GM12878 (cell line): ENCODE data around the gene EBI3. TPM values are rescaled to one million over a fixed set of nuclear protein-coding genes. Genes with fewer than 3 reads are reported as not detected.

Experiments used
- ATAC-seq: fragments of 200-7000 bp; cut with Tn5 transposase; 3 replicates; pipeline ENCODE4 v1.9.1; 2020; ENCODE audit warnings: mild to moderate bottlenecking, moderate library complexity
- BruUV-seq: library from RNA; stranded (reverse); fragments of 400-500 nt; replicated peaks from 2 replicates; lab custom pipeline; 2021; lab: Mats Ljungman, UMichigan
- CTCF ChIA-PET: fragments of 300-600 bp; sonication (Branson Sonifier 250); formaldehyde crosslinking; extraction: SDS; loops from one replicate; lab custom pipeline; 2021; ENCODE audit warnings: inconsistent platforms; lab: Yijun Ruan, JAX
- POLR2A ChIA-PET: fragments of 350-600 bp; formaldehyde crosslinking; extraction: SDS; loops from one replicate; lab custom pipeline; 2021; ENCODE audit warnings: inconsistent platforms; lab: Charles Lee
- RAD21 ChIA-PET: fragments of 300-600 bp; sonication (Branson Sonifier 250); formaldehyde crosslinking; loops from one replicate; lab custom pipeline; 2023; ENCODE audit warnings: antibody characterized with exemption; ENCODE audit not compliant: unreplicated experiment; lab: Charles Lee
- SMC1A ChIA-PET: fragments of 300-600 bp; sonication (Branson Sonifier 250); formaldehyde crosslinking; loops from one replicate; lab custom pipeline; 2023; ENCODE audit not compliant: unreplicated experiment, uncharacterized antibody; lab: Charles Lee
- DNase-seq: peaks from one replicate; pipeline ENCODE4 v3.0.0-alpha.2; 2011; ENCODE audit warnings: low read depth, low spot score
- FAIRE-seq: peaks from 3 replicates; lab custom pipeline; 2011; peaks lifted over from hg19 to GRCh38; lab: Jason Lieb, UNC
- H2AFZ ChIP-seq: 2 replicates; pipeline ENCODE4 v1.6.0; 2011; ENCODE audit warnings: low read depth, low read length, control low read depth; ENCODE audit not compliant: control insufficient read depth
- H3K27ac ChIP-seq: 2 replicates; pipeline ENCODE4 v1.5.1; 2011; ENCODE audit warnings: control low read depth; ENCODE audit not compliant: control insufficient read depth, insufficient read depth
- H3K27me3 ChIP-seq, 2 experiments: replicated peaks in 1 of 2; 2 replicates each; pipeline versions ENCODE4 v1.6.0 to v1.6.1; 2011; ENCODE audit warnings: low read length in 1 of 2; ENCODE audit not compliant: control insufficient read depth in 2 of 2, insufficient read depth in 2 of 2
- H3K36me3 ChIP-seq, 2 experiments: 2 replicates each; pipeline ENCODE4 v1.5.1; 2011; ENCODE audit warnings: low read length in 1 of 2; ENCODE audit not compliant: control insufficient read depth in 2 of 2, insufficient read depth in 2 of 2
- H3K4me1 ChIP-seq: 2 replicates; pipeline ENCODE4 v1.6.1; 2011; ENCODE audit warnings: mild to moderate bottlenecking, low read length, moderate library complexity, mixed read lengths; ENCODE audit not compliant: control insufficient read depth, insufficient read depth
- H3K4me2 ChIP-seq: 2 replicates; pipeline ENCODE4 v1.6.0; 2011; ENCODE audit warnings: control low read depth; ENCODE audit not compliant: control insufficient read depth, insufficient read depth
- H3K4me3 ChIP-seq: fragments of 200-600 bp; sonication (generic); 2 replicates; pipeline ENCODE4 v1.5.1; 2016
- H3K79me2 ChIP-seq: 2 replicates; pipeline ENCODE4 v1.6.0; 2011; ENCODE audit warnings: low read length; ENCODE audit not compliant: control insufficient read depth, insufficient read depth
- H3K9ac ChIP-seq: 2 replicates; pipeline ENCODE4 v1.8.0; 2011; ENCODE audit warnings: low read length, control low read depth, mixed read lengths; ENCODE audit not compliant: control insufficient read depth, insufficient read depth
- H3K9me3 ChIP-seq: replicated peaks from 3 replicates; pipeline ENCODE4 v1.5.1; 2011; ENCODE audit warnings: mild to moderate bottlenecking, low read length; ENCODE audit not compliant: control insufficient read depth, insufficient read depth
- H4K20me1 ChIP-seq: 2 replicates; pipeline ENCODE4 v1.6.0; 2011; ENCODE audit not compliant: control insufficient read depth, insufficient read depth
- FOXM1 ChIP-seq: IDR thresholded peaks from 2 replicates; pipeline ENCODE4 v1.6.1; 2012; ENCODE audit warnings: low read depth, mild to moderate bottlenecking, inconsistent platforms, low read length, moderate library complexity
- MXI1 ChIP-seq: fragments of 150-350 bp; IDR thresholded peaks from 2 replicates; pipeline ENCODE4 v1.6.1; 2011; ENCODE audit warnings: low read depth, mild to moderate bottlenecking, inconsistent platforms, low read length, improper control_type of control experiment
- NFYB ChIP-seq: IDR thresholded peaks from 2 replicates; pipeline ENCODE4 v1.6.1; 2011; ENCODE audit warnings: low read depth, mild to moderate bottlenecking, low read length, improper control_type of control experiment, moderate library complexity; ENCODE audit not compliant: insufficient read depth
- POLR2AphosphoS2 ChIP-seq: IDR thresholded peaks from 2 replicates; pipeline ENCODE4 v1.6.1; 2011; ENCODE audit warnings: low read depth, mild to moderate bottlenecking, low read length, improper control_type of control experiment, moderate library complexity
- SMARCA5 ChIP-seq: fragments of 450-650 bp; IDR thresholded peaks from 2 replicates; pipeline ENCODE4 v1.6.1; 2017; ENCODE audit warnings: mild to moderate bottlenecking
- ZBTB11 ChIP-seq: fragments of 450-650 bp; formaldehyde crosslinking; IDR thresholded peaks from 2 replicates; pipeline ENCODE4 v1.5.0; 2022; ENCODE audit warnings: mild to moderate bottlenecking, missing genetic modification characterization
- WGBS: methylation state at CpG from one replicate; pipeline ENCODE4 v1.1.6; 2016; ENCODE audit warnings: low lambda C conversion rate; ENCODE audit not compliant: insufficient replicate concordance, insufficient coverage; ENCODE audit errors: missing lambda C conversion rate; 5-methylcytosine and 5-hydroxymethylcytosine counted together
- in situ Hi-C: fragments of 300-500 bp; cut with MboI; formaldehyde crosslinking; loops from 9 replicates; pipeline ENCODE4 v1.14.3; 2018; ENCODE audit warnings: mixed read lengths
- intact Hi-C: fragments of 100-400 bp; cut with micrococcal nuclease; formaldehyde crosslinking; loops from one replicate; pipeline ENCODE4 v1.14.2; 2022; ENCODE audit not compliant: unreplicated experiment
- polyA plus RNA-seq, 11 experiments: library from polyadenylated mRNA; depleted of rRNA in 4 of 11; unstranded in 6 of 11; stranded (reverse) in 5 of 11; fragments of >200 nt; fragmentation: Nextera tagmentation in 4 of 11; fragmentation: Illumina TruSeq in 1 of 11; extraction: Ambion mirVana in 4 of 11; extraction: Trizol in 1 of 11; gene quantifications; 1 replicate in 1 of 11; 2 replicates in 10 of 11; pipeline versions ENCODE4 v1.2.1 to v1.2.3, GENCODE V29; 2011 to 2016; ENCODE audit warnings: inconsistent platforms in 2 of 11, missing spikeins in 2 of 11, low read depth in 1 of 11
- total RNA-seq, 4 experiments: library from RNA; depleted of rRNA in 3 of 4; stranded (reverse); fragments of >200 nt in 3 of 4; fragmentation: Illumina TruSeq in 1 of 4; extraction: Trizol in 1 of 4; gene quantifications; 2 replicates each; pipeline versions ENCODE4 v1.2.1 to v1.2.3, GENCODE V29; 2013 to 2021

EBI3 gene
- total and polyA plus RNA-seq, 10 of the 15 experiments (the other 5 are each of a cell fraction or from before 2014, with no cell fraction given), result 22.0 to 288 (median 186) TPM

GRCh38 chr19:4284176-4284958 lies 55.0 kb downstream of the EBI3 start:
- TF ChIP-seq SMARCA5 (no peak), NFYB (peak; percentile 78), MXI1 (no peak), FOXM1 (no peak), POLR2AphosphoS2 (no peak), ZBTB11 (CRISPR knock-in tag) (no peak)
- H3K9ac ChIP-seq, result no peak overlapping the region
- H3K27me3 ChIP-seq, result no peaks in the 10 kb centered on the region; a peak in 1 of 4 replicates
- H2AFZ ChIP-seq, result no peak overlapping the region
- ATAC-seq (peak; percentile 84), DNase-seq (no peak), FAIRE-seq (no peak)
- no peaks in the 10 kb centered on the region for H3K9me3 ChIP-seq
- H3K4me3 ChIP-seq, result no peak overlapping the region
- RAD21 ChIA-PET, result no interaction called here
- SMC1A ChIA-PET, result interaction anchor here (0.6 kb wide), 1 partner anchor 116 kb away, joined by 3 read pairs; the partner anchor contains the start of gene SH3GL1
- H3K4me1 ChIP-seq, result no peaks in the 10 kb centered on the region
- H3K79me2 ChIP-seq, result no peaks in the 10 kb centered on the region
- no TSS peak for BruUV-seq
- in situ Hi-C loops, result no loop called here
- POLR2A ChIA-PET, result no interaction called here
- 52% methylated on average over 20 of the region's 20 CpGs for WGBS
- no peaks in the 10 kb centered on the region for H4K20me1 ChIP-seq
- intact Hi-C loops, result no loop called here
- no peaks in the 10 kb centered on the region for H3K36me3 ChIP-seq
- no peak overlapping the region for H3K4me2 ChIP-seq
- CTCF ChIA-PET, result interaction anchor here (0.5 to 1.4 kb wide), 3 partner anchors 65 to 285 kb away, joined by 3 to 5 read pairs (median 3); no protein-coding TSS in a partner anchor
- H3K27ac ChIP-seq, result no peak overlapping the region
